Brain microvascular endothelial cell (primary cell): ENCODE measurements around the gene DSC1.

Experiments used
- DNase-seq: peaks from one replicate; pipeline ENCODE4 v3.0.0-alpha.2; 2020
- H3K27ac ChIP-seq: fragments of 250-450 bp; sonication (Bioruptor Pico); 2 replicates; pipeline ENCODE4 v1.5.1; 2020; ENCODE audit warnings: mild to moderate bottlenecking, moderate library complexity
- H3K27me3 ChIP-seq: fragments of 250-450 bp; sonication (Bioruptor Pico); replicated peaks from 2 replicates; pipeline ENCODE4 v1.5.1; 2020; ENCODE audit warnings: mild to moderate bottlenecking
- H3K36me3 ChIP-seq: fragments of 250-450 bp; sonication (Bioruptor Pico); replicated peaks from 2 replicates; pipeline ENCODE4 v1.5.1; 2020; ENCODE audit warnings: mild to moderate bottlenecking
- H3K4me3 ChIP-seq: 2 replicates; pipeline ENCODE4 v1.5.1; 2011; ENCODE audit warnings: low read depth, mild to moderate bottlenecking, control low read depth, low read length, moderate library complexity
- in situ Hi-C: cut with HindIII; loops from 2 replicates; pipeline ENCODE4 v1.10.0; 2017; ENCODE audit warnings: low sequenced_read_pairs, low pct_ligation_motif_present
- TF ChIP-seq, protein P1 (sequence below): IDR thresholded peaks from 2 replicates; pipeline ENCODE4 v1.5.1; 2011; ENCODE audit warnings: low read depth, mild to moderate bottlenecking, moderate library complexity, low read length, control low read depth, inconsistent platforms; ENCODE audit errors: missing control alignments

Gene DSC1

DNA sequence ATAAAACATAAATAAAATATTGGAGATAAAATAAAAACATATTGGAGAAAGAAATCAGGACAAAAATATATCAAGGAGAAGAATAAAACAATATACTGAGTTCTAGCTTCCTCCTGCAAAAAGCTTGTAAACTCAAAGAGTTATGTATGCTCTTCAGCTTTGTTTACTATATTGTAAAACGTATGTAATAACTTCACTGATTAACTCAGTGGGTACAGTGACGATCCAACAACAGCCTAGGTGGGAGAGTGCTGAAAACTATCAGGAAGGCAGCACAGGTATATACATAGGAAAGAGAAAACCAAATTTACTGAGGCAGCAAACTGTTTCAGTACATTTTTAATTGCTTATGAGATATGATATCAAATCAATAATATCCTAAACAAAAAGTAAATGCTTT, 68.8 kb downstream of the DSC1 start:
- Histone ChIP-seq H3K4me3 (no peak overlapping the region), H3K27me3 (no peaks in the 10 kb centered on the region), H3K36me3 (no peaks in the 10 kb centered on the region), H3K27ac (no peak overlapping the region)
- in situ Hi-C loops, result no loop called here
- TF ChIP-seq, protein P1, sequence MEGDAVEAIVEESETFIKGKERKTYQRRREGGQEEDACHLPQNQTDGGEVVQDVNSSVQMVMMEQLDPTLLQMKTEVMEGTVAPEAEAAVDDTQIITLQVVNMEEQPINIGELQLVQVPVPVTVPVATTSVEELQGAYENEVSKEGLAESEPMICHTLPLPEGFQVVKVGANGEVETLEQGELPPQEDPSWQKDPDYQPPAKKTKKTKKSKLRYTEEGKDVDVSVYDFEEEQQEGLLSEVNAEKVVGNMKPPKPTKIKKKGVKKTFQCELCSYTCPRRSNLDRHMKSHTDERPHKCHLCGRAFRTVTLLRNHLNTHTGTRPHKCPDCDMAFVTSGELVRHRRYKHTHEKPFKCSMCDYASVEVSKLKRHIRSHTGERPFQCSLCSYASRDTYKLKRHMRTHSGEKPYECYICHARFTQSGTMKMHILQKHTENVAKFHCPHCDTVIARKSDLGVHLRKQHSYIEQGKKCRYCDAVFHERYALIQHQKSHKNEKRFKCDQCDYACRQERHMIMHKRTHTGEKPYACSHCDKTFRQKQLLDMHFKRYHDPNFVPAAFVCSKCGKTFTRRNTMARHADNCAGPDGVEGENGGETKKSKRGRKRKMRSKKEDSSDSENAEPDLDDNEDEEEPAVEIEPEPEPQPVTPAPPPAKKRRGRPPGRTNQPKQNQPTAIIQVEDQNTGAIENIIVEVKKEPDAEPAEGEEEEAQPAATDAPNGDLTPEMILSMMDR, result no peak
- DNase-seq, result no peak

DNA sequence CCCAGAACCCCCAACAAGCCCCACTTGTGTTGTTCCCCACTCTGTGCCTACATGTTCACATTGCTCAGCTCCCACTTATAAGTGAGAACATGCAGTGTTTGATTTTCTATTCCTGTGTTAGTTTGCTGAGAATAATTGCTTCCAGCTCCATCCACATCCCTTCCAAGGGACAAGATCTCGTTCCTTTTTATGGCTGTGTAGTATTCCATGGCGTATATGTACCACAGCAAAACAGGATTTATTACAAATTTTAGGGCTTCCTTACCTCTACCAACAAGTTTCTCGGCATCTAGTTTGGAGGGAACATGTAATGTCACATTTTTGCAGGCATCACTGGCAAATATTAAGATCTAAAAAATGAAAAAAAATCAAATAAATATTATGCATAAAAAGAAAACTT, 69.4 kb downstream of the DSC1 start:
- TF ChIP-seq, protein P1, result no peak
- no peak for DNase-seq
- in situ Hi-C loops, result no loop called here
- H3K4me3 ChIP-seq, result no peak overlapping the region
- H3K27me3 ChIP-seq, result no peaks in the 10 kb centered on the region
- no peak overlapping the region for H3K27ac ChIP-seq
- H3K36me3 ChIP-seq, result no peaks in the 10 kb centered on the region

DNA sequence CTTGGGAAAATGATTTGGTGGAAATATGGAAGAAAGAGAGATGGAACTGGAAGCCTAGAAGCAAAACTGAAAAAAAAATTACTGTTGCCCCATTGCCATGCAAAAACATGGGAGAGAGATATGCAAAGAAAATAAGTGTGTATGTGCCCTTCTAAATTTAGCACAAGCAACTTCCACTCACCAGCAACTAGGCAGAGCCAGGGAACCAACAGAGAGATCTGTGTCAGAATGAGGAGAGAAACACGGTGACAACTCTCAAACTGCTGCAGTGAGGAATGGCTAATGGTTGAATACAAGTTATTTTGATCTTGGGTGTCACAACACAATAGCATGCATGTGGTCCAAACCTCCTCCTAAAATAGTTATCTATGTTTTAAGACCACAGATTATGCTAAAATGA, 71.3 kb downstream of the DSC1 start:
- TF ChIP-seq, protein P1, result no peak
- in situ Hi-C loops, result no loop called here
- H3K4me3 ChIP-seq, result no peak overlapping the region

DNA sequence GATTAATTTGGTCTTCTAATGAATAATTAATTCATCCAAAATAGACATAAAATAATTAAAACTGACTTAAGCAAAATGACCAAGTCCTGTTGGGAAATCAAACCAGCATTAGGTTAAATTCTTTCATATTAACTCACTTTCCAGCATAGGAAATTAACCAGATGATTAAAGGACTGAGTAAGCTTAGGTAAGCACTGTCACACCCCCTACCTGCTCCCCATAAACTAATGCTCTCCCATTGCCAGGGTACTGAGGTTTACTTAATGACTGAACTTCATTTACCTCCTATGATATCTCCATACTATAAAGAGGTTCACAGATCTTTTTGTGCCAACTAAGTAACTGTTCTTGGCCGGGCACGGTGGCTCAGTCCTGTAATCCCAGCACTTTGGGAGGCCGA, 74.1 kb downstream of the DSC1 start:
- Histone ChIP-seq H3K27ac (no peak overlapping the region), H3K27me3 (no peaks in the 10 kb centered on the region), H3K36me3 (no peaks in the 10 kb centered on the region), H3K4me3 (no peak overlapping the region)
- in situ Hi-C loops, result no loop called here
- no peak for DNase-seq
- TF ChIP-seq, protein P1, result no peak

More for the DNA sequence above, 71.3 kb downstream of the DSC1 start:
- Histone ChIP-seq H3K36me3 (no peaks in the 10 kb centered on the region), H3K27ac (no peak overlapping the region), H3K27me3 (no peaks in the 10 kb centered on the region)
- no peak for DNase-seq

DNA sequence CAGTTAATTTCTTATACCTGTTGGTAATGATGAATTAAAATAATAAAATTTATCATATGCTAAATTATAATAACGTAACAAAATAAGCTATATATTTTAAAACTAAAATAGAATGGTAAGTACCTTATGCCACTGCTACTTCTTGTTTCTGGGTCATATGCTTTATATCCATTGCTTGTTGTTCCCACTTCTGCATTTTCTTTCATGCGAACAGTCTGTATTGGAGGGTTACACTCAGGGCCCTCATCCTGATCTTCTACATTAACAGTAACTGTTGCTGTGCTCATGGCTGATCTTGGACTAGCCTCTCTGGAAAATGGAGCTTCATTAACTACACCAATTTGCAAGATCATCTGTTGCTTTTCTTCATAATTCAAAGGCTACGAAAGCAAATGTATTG, 82.7 kb downstream of the DSC1 start:
- no peaks in the 10 kb centered on the region for H3K27me3 ChIP-seq
- TF ChIP-seq, protein P1, result no peak
- no peak for DNase-seq
- in situ Hi-C loops, result no loop called here
- H3K4me3 ChIP-seq, result no peak overlapping the region
- H3K36me3 ChIP-seq, result no peaks in the 10 kb centered on the region
- H3K27ac ChIP-seq, result no peak overlapping the region
